Astrocyte of the cerebellum (primary cell): ENCODE measurements around the gene PALB2.

Experiments
- DNase-seq: peaks from one replicate; pipeline ENCODE4 v3.0.0-alpha.2; 2011; ENCODE audit warnings: low read depth
- H3K4me3 ChIP-seq: 2 replicates; pipeline ENCODE4 v1.5.1; 2011; ENCODE audit warnings: mild to moderate bottlenecking, low read depth, low read length, moderate library complexity
- in situ Hi-C: cut with HindIII; loops from 2 replicates; pipeline ENCODE4 v1.10.0; 2017; ENCODE audit warnings: low sequenced_read_pairs
- TF ChIP-seq, protein P1 (sequence below): IDR thresholded peaks from 2 replicates; pipeline ENCODE4 v1.5.1; 2012; ENCODE audit warnings: low read length, low read depth, moderate library complexity, mild to moderate bottlenecking; ENCODE audit errors: missing control alignments

PALB2 gene

GRCh38 chr16:23554536-23554935 is 86.6 kb downstream of the PALB2 start:
- DNase-seq = no peak
- TF ChIP-seq, protein P1, sequence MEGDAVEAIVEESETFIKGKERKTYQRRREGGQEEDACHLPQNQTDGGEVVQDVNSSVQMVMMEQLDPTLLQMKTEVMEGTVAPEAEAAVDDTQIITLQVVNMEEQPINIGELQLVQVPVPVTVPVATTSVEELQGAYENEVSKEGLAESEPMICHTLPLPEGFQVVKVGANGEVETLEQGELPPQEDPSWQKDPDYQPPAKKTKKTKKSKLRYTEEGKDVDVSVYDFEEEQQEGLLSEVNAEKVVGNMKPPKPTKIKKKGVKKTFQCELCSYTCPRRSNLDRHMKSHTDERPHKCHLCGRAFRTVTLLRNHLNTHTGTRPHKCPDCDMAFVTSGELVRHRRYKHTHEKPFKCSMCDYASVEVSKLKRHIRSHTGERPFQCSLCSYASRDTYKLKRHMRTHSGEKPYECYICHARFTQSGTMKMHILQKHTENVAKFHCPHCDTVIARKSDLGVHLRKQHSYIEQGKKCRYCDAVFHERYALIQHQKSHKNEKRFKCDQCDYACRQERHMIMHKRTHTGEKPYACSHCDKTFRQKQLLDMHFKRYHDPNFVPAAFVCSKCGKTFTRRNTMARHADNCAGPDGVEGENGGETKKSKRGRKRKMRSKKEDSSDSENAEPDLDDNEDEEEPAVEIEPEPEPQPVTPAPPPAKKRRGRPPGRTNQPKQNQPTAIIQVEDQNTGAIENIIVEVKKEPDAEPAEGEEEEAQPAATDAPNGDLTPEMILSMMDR = no peak
- in situ Hi-C loops = no loop called here
- no peak overlapping the region for H3K4me3 ChIP-seq
